D341Med (cell line): ENCODE results near the gene SCAMP4.
A peak's percentile ranks its signal among the peaks of the same experiment; 100 is the strongest.
"Not testable (repeated sequence)": the region's sequence is repeated elsewhere in the genome, so short reads cannot be mapped to it uniquely, and the experiment has no call there.

ENCODE experiments used
- DNase-seq: peaks from one replicate; pipeline ENCODE4 v3.0.0; 2012; ENCODE audit warnings: low spot score

SCAMP4 gene

DNA sequence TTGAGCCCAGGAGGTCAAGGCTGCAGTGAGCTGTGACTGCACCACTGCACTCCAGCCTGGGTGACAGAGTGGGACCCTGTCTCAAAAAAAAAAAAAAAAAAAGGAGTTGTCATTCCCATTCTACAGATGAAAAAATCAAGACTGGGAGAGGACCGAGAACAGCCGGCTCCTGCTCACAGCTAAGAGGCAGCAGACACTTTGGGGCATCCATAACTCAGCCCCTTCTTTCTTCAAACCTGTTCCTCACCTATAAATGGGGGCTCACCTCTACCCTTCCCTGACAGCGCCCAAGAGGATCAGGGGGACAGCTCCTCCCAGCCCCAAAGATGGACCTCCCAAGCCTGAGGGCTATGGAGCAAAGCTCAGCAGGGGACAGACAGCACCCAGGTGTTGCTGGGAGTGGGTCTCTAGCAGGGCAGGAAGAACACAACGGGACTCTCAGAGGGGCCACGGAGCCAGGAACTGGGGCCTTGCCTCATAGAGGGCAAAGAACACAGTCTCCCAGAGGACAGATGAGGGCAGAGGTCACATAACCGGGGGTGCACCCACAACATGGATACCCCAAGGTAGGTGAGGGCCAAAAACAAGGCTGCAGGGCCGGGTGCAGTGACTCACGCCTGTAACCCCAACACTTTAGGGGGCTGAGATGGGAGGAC, 38.4 kb upstream of the SCAMP4 start:
- no peak for DNase-seq

DNA sequence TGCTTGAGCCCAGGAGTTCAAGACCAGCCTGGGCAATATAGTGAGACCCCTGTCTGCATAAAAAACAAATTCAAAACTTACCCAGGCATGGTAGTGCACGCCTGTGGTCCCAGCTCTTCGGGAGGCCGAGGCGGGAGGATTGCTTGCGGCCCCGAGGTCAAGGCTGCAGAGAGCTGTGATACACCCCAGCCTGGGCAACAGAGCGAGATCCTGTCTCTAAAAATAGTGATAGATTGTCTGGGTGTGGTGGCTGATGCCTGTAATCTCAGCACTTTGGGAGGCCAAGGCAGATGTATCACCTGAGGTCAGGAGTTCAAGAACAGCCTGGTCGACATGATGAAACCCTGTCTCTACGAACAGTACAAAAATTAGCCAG, 37.9 kb upstream of the SCAMP4 start:
- no peak for DNase-seq

DNA sequence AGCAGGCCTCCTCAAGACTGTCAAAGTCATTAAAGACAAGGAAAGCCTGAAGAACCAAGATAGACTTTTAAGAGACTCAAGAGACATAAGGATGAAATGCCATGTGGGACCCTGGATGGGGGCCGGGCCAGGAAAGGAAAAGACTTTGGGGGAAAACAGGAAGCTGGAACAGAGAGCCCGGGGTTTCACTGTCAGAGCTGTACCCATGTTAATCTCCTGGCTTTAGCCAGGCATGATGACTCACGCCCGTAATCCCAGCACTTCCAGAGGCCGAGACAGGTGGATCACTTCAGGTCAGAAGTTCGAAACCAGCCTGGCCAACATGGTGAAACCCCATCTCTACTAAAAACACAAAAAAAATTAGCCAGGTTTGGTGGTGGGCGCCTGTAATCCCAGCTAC, 36.2 kb upstream of the SCAMP4 start:
- no peak for DNase-seq

DNA sequence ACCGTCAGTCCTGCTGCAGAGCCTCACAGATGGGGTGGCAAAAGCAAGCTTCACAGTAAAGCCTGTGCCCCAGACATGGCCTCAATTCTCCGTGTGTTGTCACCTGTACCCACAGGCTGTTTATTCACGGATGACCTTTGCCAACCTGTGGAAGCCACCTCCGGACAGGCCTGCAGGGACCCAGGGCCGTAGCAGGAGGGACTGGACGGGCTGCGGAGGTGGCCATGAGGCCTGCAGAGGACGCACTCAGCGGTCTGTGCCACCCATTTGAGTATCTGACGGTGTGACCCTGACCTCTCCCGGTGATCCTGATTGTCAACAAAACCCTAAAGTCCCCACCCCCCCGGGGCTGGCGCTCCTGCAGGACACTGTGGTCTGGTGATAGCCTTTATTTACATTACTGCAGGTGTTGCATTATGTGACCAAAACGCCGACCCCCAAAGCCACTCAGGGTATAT, 34.0 kb upstream of the SCAMP4 start:
- DNase-seq = no peak

DNA sequence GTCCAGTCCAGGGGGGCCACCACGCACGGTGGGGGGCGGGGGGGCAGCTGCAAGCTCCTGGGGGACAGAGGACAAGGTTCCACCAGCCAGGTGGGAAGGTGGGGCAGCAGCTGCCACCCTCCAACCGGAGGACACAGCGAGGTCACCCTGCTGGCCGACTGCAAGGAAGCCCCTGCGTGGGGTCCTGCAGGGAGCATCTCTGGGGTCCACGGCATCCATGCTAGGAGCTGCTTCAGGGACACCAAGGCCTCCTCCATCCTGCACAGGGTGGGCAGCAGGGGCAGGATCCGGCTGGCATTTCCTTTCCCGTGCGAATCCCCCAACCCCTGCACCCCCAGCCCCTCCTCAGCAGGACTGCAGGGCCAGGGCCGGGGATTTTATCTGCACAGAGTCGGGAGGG, 33.6 kb upstream of the SCAMP4 start:
- DNase-seq = no peak

DNA sequence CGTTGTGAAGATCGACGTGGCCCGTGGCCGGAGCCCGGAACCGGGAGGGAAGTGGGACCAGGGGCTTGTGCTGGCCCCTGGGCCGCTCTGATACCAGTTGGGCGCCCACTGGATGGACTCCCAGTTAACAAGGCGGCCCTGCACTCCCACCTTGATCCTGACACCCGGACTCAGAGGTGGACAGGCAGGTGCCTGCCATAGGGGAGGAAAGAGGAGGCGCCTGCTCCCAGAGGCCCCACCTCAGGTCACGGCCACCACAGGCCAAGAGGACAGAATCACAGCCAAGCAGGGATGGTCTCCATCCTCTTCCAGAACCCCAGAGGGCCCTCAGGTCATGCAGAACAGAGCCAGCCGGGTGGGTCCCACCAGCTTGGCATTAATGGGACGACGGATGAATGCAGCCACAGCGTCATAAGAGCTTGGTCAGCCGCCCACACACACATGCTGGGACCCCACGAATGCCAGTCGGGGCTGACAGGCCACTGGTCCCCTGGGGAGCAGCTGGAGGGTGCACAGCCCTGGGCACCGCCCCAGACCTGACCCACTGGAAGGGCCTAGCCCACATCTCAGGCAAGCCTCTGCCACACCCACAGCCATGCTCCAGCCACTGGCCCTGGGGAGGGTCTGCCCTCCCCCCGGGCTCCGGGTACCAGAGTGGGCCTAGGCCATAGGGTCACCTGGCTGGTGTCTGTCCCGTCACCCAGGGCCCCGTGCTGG, 32.2 kb upstream of the SCAMP4 start:
- no peak for DNase-seq

DNA sequence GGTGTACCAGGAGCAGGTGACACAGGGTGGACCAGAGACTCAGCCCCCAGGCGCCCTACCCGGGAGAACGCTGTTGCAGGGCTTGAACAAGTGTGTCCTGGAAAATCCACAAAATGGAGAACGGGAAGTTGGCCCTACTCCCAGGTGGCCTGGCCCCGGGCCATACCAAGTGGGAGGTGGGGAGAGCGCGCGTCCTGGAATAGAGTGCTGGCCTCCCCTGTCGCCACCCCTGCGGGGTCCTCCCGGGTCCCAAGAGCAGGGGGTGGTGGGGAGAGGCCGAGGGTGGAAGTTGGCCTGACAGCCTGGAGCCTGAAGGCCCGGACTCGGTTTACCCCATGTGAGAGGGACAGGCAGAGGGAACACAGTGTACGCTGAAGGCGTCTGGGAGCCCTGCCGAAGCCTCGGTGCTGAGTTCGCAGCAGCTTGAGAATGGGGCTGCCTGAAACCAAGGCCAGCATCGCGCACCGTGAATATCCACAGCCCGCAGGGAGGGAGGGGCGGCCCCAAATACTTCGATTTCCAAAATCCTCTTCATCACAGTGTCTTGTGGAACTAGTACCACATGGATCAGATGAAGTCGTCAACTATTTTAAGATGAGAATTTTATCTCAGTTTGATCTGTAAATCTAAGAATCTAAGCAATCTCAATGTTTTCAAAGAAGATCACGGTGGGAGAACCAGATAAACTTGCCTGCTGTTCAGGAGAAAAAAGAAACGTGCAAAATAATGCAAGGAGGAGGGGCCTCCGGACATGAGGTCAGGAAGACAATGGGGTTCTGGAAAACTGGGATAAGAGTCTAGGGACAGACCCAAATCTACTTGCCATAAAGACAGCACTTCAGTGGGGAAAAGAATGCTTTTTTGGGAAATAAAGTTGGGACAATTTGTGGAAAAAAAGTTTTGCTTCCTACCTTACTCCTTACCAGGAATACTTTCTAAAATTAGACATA, 31.4 kb upstream of the SCAMP4 start:
- no peak for DNase-seq

DNA sequence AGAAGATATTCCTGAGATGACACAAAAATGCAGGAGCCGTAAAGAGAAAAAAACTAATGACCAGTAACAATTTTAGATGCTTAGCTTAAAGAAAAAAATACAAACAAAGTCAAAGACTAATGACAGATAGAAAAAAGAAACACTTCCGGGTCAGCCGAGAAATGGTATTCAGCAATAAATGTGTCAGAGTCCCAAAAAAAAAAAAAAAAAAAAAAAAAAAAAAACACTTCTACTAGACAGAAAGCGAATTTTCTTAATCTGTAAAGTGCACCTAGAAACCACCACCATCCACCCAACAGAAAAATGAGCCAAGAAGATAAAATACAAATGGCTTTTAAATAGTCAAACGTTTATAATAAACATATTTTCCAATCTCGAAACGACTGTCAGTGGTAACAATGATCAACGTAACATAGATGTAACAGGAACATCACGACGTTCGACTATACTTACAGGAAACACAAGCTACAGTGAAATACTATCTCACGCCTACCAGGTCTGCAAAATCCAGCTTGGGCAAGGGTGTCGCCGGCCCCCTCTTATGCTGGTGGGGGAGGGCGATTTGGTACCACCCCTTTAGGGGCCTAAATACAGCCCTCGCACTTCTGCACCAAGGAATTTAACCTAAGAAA, 30.5 kb upstream of the SCAMP4 start:
- no peak for DNase-seq

DNA sequence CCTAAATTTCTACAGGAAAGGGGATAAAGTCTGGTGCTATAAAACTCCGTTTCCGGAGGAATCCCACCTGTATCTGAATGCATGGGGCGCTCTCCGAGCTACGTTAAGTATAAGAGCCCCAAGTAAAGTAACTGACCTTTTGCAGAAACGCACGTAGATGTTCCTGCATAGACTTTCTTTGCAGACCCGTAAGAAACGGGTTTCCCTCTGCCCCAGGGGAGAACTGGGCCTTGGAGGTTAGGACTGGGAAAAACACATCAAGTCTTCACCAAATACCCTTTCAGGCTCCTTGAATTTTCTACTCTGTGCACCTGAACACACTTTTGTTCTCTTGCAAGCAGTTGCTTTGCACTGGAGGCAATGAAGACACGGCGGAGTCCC, 29.9 kb upstream of the SCAMP4 start:
- DNase-seq = not testable (repeated sequence)

DNA sequence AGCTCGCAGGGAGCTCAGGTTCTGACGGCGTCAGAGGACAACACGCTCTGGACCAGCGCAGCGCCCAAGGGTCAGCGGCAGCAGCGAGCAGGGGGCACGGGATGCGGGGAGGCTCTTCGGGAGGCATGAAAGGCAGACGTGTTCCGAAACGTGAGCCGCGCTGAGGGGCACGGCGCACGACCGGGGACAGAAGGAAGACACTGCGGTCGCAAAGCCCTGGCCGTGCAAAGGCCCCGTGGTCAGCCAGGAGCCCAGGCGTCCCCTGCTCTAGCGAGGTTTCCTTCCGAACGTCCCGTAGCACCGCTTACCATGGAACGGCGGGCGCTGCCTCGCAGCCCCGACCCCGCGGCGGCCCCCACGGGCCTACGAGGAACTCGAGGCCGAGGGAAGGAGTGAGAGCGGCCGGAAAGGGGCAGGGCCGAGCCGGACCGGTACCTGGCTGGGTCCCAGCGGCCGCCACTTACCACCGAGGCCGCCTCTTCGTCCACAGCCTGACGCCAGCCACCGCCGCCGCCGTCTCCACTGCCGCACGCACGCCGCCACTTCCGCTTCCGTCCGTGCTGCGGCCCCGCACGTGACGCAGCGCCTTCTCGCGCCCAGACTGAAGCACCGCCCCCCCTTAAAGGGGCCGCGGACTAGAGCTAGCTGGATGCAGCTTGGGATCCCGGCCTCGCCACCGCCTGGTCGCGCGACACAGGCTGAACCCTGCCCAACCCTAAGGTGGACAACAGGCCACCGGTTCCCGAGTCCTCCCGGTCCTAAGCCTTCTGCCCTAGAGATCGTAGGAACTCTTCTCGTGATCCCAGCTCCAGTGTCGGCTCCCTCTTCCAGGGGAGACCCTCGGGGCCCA, 29.3 kb upstream of the SCAMP4 start:
- DNase-seq = peak; percentile 94

DNA sequence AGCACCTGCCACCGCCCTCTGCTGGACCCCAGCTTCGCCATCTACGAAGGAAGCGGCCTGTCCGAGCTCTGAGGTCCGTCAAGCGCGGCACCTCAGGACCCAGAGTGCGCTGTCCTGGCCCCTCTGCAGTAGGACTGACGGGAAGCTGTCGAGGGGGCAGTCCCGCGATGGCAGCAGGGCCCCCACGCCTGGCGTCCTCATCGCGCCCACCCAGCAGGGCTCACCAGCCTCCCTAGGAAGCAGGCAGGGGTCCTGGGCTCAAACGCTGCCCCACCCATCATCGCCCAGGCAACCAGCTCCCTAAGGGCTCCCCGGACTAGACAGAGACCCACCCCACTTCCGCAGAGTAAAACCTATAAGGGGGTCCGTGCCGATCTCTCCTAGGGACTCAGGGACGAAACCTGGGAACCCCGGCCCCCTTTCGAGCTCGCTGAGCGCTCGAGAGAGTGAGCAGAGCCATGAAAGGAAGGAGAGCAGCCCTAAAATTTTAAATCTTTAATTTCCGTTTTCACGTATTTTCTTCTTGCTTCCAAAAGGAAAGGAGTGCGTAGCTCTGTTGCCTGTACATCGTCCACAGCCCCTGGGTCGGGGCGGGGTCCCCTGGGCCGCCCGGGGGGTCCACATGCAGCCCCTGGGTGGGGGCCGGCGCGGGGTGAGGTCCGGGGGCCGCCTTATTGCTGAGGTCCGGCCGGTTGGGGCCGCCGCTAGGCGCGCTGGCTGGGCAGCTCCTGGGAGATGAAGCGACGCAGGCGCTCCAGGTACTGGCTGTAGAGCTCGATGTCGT, 28.5 kb upstream of the SCAMP4 start:
- DNase-seq = not testable (repeated sequence)

DNA sequence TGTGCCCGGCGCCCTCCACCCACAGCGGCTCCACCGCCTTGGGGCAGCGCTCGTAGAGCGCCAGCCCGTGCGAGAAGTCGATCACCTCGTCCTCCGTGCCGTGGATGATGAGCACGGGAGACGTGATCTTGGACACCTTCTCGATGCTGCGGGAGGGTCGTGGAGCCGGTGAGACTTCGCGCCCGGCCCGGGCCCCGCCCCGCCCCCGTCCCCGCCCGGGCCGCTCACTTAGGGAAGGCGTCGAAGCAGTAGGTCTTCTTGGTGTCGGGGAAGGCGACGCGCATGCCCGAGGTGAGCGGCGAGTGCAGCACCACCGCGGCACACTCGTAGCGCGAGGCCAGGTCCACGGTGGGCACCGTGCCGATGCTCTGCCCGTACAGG, 27.9 kb upstream of the SCAMP4 start:
- not testable (repeated sequence) for DNase-seq

DNA sequence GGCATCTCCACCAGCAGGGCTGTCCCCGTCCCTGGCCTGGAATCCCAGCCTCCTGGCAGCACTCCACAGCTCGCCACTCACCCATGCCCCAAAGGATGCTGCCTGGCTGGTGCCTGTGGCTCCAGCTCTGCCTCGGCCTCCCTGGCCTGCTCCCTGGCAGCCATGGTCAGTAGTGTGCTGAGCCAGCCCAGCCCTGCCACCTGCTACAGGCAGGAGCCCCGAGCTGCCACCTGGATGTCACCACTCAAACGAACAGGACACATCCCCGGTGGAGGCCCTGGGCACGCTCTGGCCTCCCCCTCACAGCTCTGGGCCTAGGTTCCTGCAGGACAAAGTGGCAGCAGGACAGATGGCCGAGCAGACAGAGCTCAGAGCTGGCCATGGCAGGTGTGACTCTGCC, 26.6 kb upstream of the SCAMP4 start:
- DNase-seq = not testable (repeated sequence)

DNA sequence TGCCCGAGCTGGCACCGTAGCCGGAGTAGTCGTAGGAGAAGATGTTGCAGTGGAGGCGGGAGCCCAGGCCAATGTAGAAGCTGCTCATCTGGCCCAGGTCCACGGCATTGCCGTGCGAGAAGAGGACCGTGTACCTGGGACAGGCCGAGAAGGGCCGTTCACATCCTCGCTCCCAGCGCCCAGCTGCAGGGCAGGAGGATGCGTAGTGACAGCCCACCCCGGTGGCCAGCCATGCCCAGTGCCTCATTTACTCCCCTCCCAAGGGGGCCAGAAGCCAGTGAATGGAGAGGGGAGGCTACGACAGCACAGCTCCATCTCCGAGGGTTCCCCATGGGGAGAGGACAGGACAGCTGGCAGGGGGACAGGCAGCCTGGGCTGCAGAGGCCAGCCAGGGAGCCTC, 25.2 kb upstream of the SCAMP4 start:
- not testable (repeated sequence) for DNase-seq

DNA sequence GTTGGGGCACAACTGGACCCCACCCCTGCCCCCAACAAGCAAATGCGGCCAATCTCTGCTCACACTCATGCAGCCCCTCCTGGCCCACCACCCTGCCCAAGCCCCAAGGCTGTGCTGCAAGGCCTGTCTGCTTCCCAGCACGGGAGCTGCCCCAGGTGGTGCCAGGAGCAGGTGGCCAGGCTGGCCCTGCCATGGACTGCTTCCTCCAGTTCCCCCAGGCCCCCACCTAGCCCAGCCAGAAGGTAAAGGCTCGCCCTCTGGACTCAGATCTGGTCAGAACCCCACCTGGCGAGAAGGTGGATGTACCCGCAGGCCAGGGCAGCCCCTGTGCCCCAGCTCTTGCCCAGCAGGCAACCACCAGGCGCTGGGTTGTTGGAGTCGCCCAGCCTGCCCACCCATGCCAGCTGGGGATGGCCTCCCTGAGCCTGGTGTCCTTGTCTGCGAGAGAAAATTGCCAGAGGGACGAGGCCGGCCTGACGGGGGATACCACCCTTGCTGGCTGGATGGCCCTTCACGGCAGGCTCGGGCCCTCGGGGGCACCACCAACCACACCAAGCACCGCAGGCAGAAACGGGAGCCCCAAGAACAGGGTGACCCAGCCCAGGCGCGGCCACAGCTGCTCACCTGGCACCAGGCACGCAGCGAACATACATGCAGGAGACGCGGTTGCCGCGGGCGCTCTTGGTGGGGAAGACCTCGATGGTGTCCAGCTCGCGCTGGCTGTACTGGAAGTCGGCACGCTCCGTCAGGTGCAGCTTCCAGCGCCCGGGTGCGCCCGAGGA, 24.4 kb upstream of the SCAMP4 start:
- no peak for DNase-seq

DNA sequence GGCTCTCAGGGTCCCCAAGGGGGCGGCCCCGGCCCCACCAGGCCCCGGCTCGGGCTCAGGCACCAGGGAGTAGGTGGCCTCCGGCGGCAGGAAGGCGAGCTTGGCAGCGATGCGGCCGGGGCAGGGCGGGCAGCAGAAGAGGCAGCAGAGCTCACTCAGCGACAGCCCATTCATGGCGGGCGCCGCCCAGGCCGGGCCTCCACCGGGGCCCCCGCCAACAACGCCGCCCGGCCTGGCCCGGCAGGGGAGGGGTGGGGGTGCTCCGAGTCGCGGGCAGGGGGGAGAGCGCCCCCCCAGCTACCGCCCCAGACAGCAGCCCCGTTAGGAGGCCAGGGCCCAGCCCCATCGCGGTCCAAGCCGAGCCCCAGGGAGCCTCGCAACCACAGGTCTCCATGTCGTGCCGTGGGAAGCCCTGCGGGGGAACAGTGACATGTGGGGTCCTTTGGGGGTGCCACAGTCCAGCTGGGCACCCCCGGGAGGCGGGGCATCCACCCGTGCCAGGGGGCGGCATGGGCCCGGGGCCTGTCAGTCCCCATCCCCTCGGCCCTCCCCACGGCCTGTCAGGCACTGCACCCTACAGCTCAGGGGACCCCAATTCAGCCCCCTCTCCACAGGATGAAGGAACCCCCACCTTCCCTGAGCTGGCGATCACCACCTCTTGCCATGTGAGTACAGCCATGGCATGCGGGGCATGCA, 23.7 kb upstream of the SCAMP4 start:
- not testable (repeated sequence) for DNase-seq

DNA sequence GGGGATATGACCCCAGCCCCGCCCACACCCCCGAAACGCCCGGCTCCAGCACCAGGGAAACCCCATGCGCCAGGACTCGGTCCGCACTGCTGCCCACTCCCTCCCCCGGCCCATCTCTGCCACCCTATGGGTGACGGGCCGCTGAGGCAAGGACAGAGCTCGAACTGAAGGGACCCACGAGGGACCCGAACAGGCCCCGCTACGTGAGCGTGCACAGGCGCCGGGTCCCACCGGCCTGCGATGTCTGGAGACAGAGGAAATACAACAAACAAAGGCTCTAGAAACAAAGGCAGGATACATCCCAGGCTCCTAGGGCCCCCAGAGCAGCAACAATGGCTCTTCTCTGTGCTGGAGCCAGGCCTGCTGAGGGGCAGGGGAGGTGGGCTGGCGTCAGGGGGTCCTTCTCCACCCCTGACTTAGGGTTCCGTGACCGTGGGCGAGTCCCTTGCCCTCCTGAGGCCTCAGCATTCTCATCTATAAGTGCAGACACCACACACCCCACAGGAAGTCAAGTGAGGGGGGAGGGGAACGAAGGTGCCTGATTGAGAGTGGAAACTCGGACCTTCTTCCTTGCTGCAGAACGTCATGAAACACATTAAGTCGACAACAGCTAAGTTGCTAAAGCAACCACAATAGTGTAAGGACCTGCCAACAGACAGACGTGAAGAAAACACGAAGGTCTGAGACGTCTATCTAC, 23.0 kb upstream of the SCAMP4 start:
- no peak for DNase-seq
